SU-DHL-6 (cell line): Measurements from ENCODE around the gene FAM120A.

Experiments
- CTCF ChIP-seq: fragments of 200-600 bp; sonication (generic); IDR thresholded peaks from one replicate; pipeline ENCODE4 v1.5.1; 2017; ENCODE audit warnings: antibody characterized with exemption, mild to moderate bottlenecking, low read length, moderate library complexity; ENCODE audit not compliant: insufficient read depth, poor library complexity, severe bottlenecking
- EZH2phosphoT487 ChIP-seq: fragments of 200-600 bp; sonication (generic), shearing (Covaris generic); conservative IDR thresholded peaks from 2 replicates; pipeline ENCODE4 v1.6.1; 2018; ENCODE audit warnings: mild to moderate bottlenecking, antibody characterized with exemption, low read length, moderate library complexity, mixed read lengths

GRCh38 chr9:93593144-93593658 lies 141.7 kb downstream of the FAM120A start:
- TF ChIP-seq CTCF (no peak), EZH2phosphoT487 (no peak)
